HCT116 (cell line): ENCODE data around the gene MMP15. TPM values are rescaled to one million over a fixed set of nuclear protein-coding genes. Genes with fewer than 3 reads are reported as not detected.

Experiments used
- ATAC-seq: fragments of 200-7000 bp; cut with Tn5 transposase; 2 replicates; pipeline ENCODE4 v1.9.1; 2020; ENCODE audit warnings: mild to moderate bottlenecking, moderate library complexity
- BruUV-seq: library from RNA; stranded (reverse); fragments of 400-500 nt; replicated peaks from 2 replicates; lab custom pipeline; 2021; lab: Mats Ljungman, UMichigan
- CTCF ChIA-PET: fragments of 300-600 bp; sonication (Branson Sonifier 250); formaldehyde crosslinking; loops from one replicate; lab custom pipeline; 2021; ENCODE audit warnings: antibody characterized with exemption; lab: Charles Lee
- POLR2A ChIA-PET: fragments of 300-600, 350-600 bp; sonication (Branson Sonifier 250); formaldehyde crosslinking; loops from one replicate; lab custom pipeline; 2021; ENCODE audit warnings: antibody characterized with exemption; lab: Charles Lee
- RAD21 ChIA-PET, 2 experiments: fragments of 300-600 bp; sonication (Branson Sonifier 250); formaldehyde crosslinking; loops; one replicate each; lab custom pipeline; 2023; ENCODE audit warnings: low total read pairs in 2 of 2; ENCODE audit not compliant: uncharacterized antibody in 2 of 2, unreplicated experiment in 2 of 2, low non-redundant PET in 1 of 2; lab: Charles Lee
- DNase-seq: peaks from one replicate; pipeline ENCODE4 v3.0.0-alpha.2; 2010; ENCODE audit warnings: low read depth, low spot score
- H2AFZ ChIP-seq: fragments of 200-600 bp; shearing (Covaris generic), sonication (generic); 2 replicates; pipeline ENCODE4 v1.6.1; 2017; ENCODE audit warnings: low read depth, mixed run types, mixed read lengths, antibody characterized with exemption, low read length; ENCODE audit not compliant: poor library complexity, severe bottlenecking
- H3K27ac ChIP-seq: 2 replicates; pipeline ENCODE4 v1.5.1; 2012; ENCODE audit warnings: low read depth, low read length
- H3K27me3 ChIP-seq: fragments of 200-600 bp; sonication (generic); 2 replicates; pipeline ENCODE4 v1.6.1; 2016; ENCODE audit warnings: mixed run types, low read length, mixed read lengths; ENCODE audit not compliant: insufficient read depth
- H3K36me3 ChIP-seq, 2 experiments: fragments of 200-500 bp in 1 of 2; fragments of 200-600 bp in 1 of 2; sonication (Bioruptor generic) in 1 of 2; sonication (generic) in 1 of 2; 2 replicates each; pipeline versions ENCODE4 v1.5.1 to v1.6.1; 2014 to 2016; ENCODE audit warnings: low read length in 2 of 2, inconsistent platforms in 1 of 2, mixed read lengths in 1 of 2, mixed run types in 1 of 2; ENCODE audit not compliant: insufficient read depth in 2 of 2, control insufficient read depth in 1 of 2
- H3K4me1 ChIP-seq, 2 experiments: fragments of 200-600 bp in 1 of 2; sonication (generic) in 1 of 2; 2 replicates each; pipeline versions ENCODE4 v1.5.1 to v1.6.1; 2012 to 2017; ENCODE audit warnings: low read length in 2 of 2, inconsistent platforms in 1 of 2, mild to moderate bottlenecking in 1 of 2, mixed read lengths in 1 of 2, mixed run types in 1 of 2, moderate library complexity in 1 of 2; ENCODE audit not compliant: insufficient read depth in 2 of 2, control insufficient read depth in 1 of 2
- H3K4me2 ChIP-seq: fragments of 200-600 bp; sonication (generic); 2 replicates; pipeline ENCODE4 v1.6.1; 2017; ENCODE audit warnings: mixed run types, low read length, mixed read lengths
- H3K4me3 ChIP-seq, 2 experiments: fragments of 200-600 bp in 1 of 2; sonication (generic) in 1 of 2; replicated peaks in 1 of 2; 2 replicates each; pipeline ENCODE4 v1.5.1; 2011 to 2016; ENCODE audit warnings: low read length in 2 of 2, control low read depth in 1 of 2, low read depth in 1 of 2, mild to moderate bottlenecking in 1 of 2, mixed read lengths in 1 of 2, mixed run types in 1 of 2
- H3K79me2 ChIP-seq: fragments of 200-600 bp; sonication (generic); 2 replicates; pipeline ENCODE4 v1.6.1; 2017; ENCODE audit warnings: mild to moderate bottlenecking, mixed run types, low read length, moderate library complexity, mixed read lengths; ENCODE audit not compliant: insufficient read depth
- H3K9ac ChIP-seq: fragments of 200-600 bp; sonication (generic); 2 replicates; pipeline ENCODE4 v1.6.1; 2016; ENCODE audit warnings: low read length, mixed read lengths
- H3K9me2 ChIP-seq: fragments of 200-600 bp; sonication (generic), shearing (Covaris generic); 2 replicates; pipeline ENCODE4 v1.6.1; 2017; ENCODE audit warnings: mixed run types, mild to moderate bottlenecking, moderate library complexity; ENCODE audit not compliant: insufficient read depth
- H3K9me3 ChIP-seq, 2 experiments: fragments of 200-500 bp in 1 of 2; fragments of 200-600 bp in 1 of 2; sonication (Bioruptor generic) in 1 of 2; sonication (generic) in 1 of 2; 2 replicates each; pipeline ENCODE4 v1.6.1; 2014 to 2017; ENCODE audit warnings: low read length in 2 of 2, mixed read lengths in 2 of 2, inconsistent platforms in 1 of 2, low read depth in 1 of 2, mild to moderate bottlenecking in 1 of 2, mixed run types in 1 of 2, moderate library complexity in 1 of 2; ENCODE audit not compliant: control insufficient read depth in 1 of 2, insufficient read depth in 1 of 2
- H4K20me1 ChIP-seq: fragments of 200-600 bp; sonication (generic), shearing (Covaris generic); 2 replicates; pipeline ENCODE4 v1.6.1; 2017; ENCODE audit warnings: mixed run types, mild to moderate bottlenecking, moderate library complexity; ENCODE audit not compliant: insufficient read depth
- CBX3 ChIP-seq: IDR thresholded peaks from 2 replicates; pipeline ENCODE4 v1.6.1; 2012; ENCODE audit warnings: low read depth
- CEBPB ChIP-seq: IDR thresholded peaks from 2 replicates; pipeline ENCODE4 v1.6.1; 2012; ENCODE audit warnings: low read depth
- EGR1 ChIP-seq: IDR thresholded peaks from 2 replicates; pipeline ENCODE4 v1.6.1; 2012; ENCODE audit warnings: low read depth
- ELF1 ChIP-seq: IDR thresholded peaks from 2 replicates; pipeline ENCODE4 v1.6.1; 2012; ENCODE audit warnings: low read depth, borderline replicate concordance
- EZH2 ChIP-seq: fragments of 200-600 bp; sonication (generic); IDR thresholded peaks from 2 replicates; pipeline ENCODE4 v1.6.1; 2017; ENCODE audit warnings: antibody characterized with exemption, mixed run types
- EZH2phosphoT487 ChIP-seq: fragments of 200-600 bp; IDR thresholded peaks from 2 replicates; pipeline ENCODE4 v1.6.1; 2018; ENCODE audit warnings: antibody characterized with exemption, borderline replicate concordance
- FOSL1 ChIP-seq: IDR thresholded peaks from 2 replicates; pipeline ENCODE4 v1.6.1; 2012; ENCODE audit warnings: low read depth
- POLR2AphosphoS5 ChIP-seq: IDR thresholded peaks from 2 replicates; pipeline ENCODE4 v1.6.1; 2011; ENCODE audit warnings: mild to moderate bottlenecking, low read depth, low read length, moderate library complexity
- RAD21 ChIP-seq: IDR thresholded peaks from 2 replicates; pipeline ENCODE4 v1.6.1; 2012; ENCODE audit warnings: low read depth, mild to moderate bottlenecking
- SIN3A ChIP-seq: IDR thresholded peaks from 2 replicates; pipeline ENCODE4 v1.6.1; 2012; ENCODE audit warnings: low read depth
- TCF7L2 ChIP-seq: IDR thresholded peaks from 2 replicates; pipeline ENCODE4 v1.7.0; 2011; ENCODE audit warnings: borderline replicate concordance, inconsistent platforms; ENCODE audit not compliant: insufficient read depth, insufficient read length; ENCODE audit errors: extremely low read depth
- YY1 ChIP-seq: IDR thresholded peaks from 2 replicates; pipeline ENCODE4 v1.6.1; 2011; ENCODE audit warnings: low read length, low read depth, moderate library complexity, mild to moderate bottlenecking; ENCODE audit not compliant: insufficient replicate concordance; ENCODE audit errors: extremely low read depth
- ZFX ChIP-seq: fragments of 450-650 bp; IDR thresholded peaks from 2 replicates; pipeline ENCODE4 v1.6.1; 2017
- intact Hi-C: fragments of 100-400 bp; cut with micrococcal nuclease; formaldehyde crosslinking; loops from 2 replicates; pipeline ENCODE4 v1.10.0; 2022
- total RNA-seq: library from RNA; stranded (reverse); gene quantifications from one replicate; pipeline ENCODE4 v1.2.1, GENCODE V29; 2021; ENCODE audit not compliant: unreplicated experiment
- TF ChIP-seq, protein P1 (sequence below): IDR thresholded peaks from 2 replicates; pipeline ENCODE4 v1.6.1; 2012
- TF ChIP-seq, protein P2 (sequence below): IDR thresholded peaks from 2 replicates; pipeline ENCODE4 v1.6.1; 2012; ENCODE audit warnings: low read depth
- TF ChIP-seq, protein P3 (sequence below): IDR thresholded peaks from 2 replicates; pipeline ENCODE4 v1.6.1; 2012

MMP15 gene
- total RNA-seq, 1 experiment from 2014 or later: 38.5 TPM

DNA sequence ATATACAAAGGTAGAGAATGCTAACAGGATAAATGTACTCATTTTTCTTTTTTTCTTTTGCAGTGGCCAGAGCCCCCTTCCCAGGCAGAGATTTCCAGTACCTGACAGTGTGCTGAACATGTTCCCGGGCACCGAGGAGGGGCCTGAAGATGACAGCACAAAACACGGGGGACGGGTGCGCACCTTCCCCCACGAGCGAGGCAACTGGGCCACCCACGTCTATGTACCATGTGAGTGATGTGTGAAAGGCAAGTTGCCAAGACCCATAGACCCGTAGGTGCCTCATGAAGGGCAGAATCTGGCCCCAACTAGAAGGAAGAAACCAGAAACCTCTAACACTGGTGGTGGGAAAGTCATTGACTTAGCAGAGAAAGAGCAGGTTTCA, 23.1 kb upstream of the MMP15 start:
- ATAC-seq: no peak
- Histone ChIP-seq H3K27me3 (no peaks in the 10 kb centered on the region), H3K4me2 (peak overlapping the region; percentile 99), H2AFZ (no peak overlapping the region), H4K20me1 (no peaks in the 10 kb centered on the region), H3K4me1 (peaks cover 18 to 30% of the 10 kb centered on the region in 2 experiments; a peak in 3 of 4 replicates), H3K36me3 (peaks cover 12 to 18% of the 10 kb centered on the region in 2 experiments; a peak in 3 of 4 replicates), H3K27ac (no peak overlapping the region), H3K9me2 (no peaks in the 10 kb centered on the region), H3K9ac (peak overlapping the region; percentile 74; the same call in 1 of the 2 replicates), H3K79me2 (peaks cover 17% of the 10 kb centered on the region), H3K4me3 (peak overlapping the region; percentile 83 to 85), H3K9me3 (no peaks in the 10 kb centered on the region)
- intact Hi-C loops: loop anchor here (10.0 kb wide), 1 partner anchor 278 kb away; no protein-coding TSS in a partner anchor
- TF ChIP-seq SIN3A (no peak), CEBPB (no peak), TCF7L2 (no peak), YY1 (no peak), EZH2 (no peak), ELF1 (no peak), RAD21 (no peak), EGR1 (no peak), POLR2AphosphoS5 (no peak), FOSL1 (no peak), ZFX (no peak), EZH2phosphoT487 (no peak), CBX3 (no peak)
- TF ChIP-seq, protein P1, sequence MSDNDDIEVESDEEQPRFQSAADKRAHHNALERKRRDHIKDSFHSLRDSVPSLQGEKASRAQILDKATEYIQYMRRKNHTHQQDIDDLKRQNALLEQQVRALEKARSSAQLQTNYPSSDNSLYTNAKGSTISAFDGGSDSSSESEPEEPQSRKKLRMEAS: no peak
- TF ChIP-seq, protein P2, sequence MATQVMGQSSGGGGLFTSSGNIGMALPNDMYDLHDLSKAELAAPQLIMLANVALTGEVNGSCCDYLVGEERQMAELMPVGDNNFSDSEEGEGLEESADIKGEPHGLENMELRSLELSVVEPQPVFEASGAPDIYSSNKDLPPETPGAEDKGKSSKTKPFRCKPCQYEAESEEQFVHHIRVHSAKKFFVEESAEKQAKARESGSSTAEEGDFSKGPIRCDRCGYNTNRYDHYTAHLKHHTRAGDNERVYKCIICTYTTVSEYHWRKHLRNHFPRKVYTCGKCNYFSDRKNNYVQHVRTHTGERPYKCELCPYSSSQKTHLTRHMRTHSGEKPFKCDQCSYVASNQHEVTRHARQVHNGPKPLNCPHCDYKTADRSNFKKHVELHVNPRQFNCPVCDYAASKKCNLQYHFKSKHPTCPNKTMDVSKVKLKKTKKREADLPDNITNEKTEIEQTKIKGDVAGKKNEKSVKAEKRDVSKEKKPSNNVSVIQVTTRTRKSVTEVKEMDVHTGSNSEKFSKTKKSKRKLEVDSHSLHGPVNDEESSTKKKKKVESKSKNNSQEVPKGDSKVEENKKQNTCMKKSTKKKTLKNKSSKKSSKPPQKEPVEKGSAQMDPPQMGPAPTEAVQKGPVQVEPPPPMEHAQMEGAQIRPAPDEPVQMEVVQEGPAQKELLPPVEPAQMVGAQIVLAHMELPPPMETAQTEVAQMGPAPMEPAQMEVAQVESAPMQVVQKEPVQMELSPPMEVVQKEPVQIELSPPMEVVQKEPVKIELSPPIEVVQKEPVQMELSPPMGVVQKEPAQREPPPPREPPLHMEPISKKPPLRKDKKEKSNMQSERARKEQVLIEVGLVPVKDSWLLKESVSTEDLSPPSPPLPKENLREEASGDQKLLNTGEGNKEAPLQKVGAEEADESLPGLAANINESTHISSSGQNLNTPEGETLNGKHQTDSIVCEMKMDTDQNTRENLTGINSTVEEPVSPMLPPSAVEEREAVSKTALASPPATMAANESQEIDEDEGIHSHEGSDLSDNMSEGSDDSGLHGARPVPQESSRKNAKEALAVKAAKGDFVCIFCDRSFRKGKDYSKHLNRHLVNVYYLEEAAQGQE: no peak
- TF ChIP-seq, protein P3, sequence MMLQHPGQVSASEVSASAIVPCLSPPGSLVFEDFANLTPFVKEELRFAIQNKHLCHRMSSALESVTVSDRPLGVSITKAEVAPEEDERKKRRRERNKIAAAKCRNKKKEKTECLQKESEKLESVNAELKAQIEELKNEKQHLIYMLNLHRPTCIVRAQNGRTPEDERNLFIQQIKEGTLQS: no peak
- CTCF ChIA-PET: no interaction called here
- POLR2A ChIA-PET: no interaction called here
- RAD21 ChIA-PET: no interaction called here
- no peak for DNase-seq
- no TSS peak for BruUV-seq
